Subcutaneous adipose tissue (tissue), 4 donors: Measurements from ENCODE around the gene RPL5. TPM values are rescaled to one million over a fixed set of nuclear protein-coding genes. Genes with fewer than 3 reads are reported as not detected.

ENCODE experiments used
- total RNA-seq, 4 donors: library from RNA; depleted of rRNA; stranded (reverse); fragments of >200 nt; gene quantifications; one replicate each; pipeline ENCODE4 v1.1.0, GENCODE V29; 2016
- TF ChIP-seq, protein P1 (sequence below): fragments of 450-650 bp; IDR thresholded peaks from one replicate; pipeline ENCODE4 v1.5.1; 2016; ENCODE audit warnings: low read depth, mild to moderate bottlenecking, control low read depth, antibody characterized with exemption, moderate library complexity

The RPL5 gene
- total RNA-seq, 4 donors from 2014 or later, result 1,499 to 1,754 (median 1,678) TPM

DNA sequence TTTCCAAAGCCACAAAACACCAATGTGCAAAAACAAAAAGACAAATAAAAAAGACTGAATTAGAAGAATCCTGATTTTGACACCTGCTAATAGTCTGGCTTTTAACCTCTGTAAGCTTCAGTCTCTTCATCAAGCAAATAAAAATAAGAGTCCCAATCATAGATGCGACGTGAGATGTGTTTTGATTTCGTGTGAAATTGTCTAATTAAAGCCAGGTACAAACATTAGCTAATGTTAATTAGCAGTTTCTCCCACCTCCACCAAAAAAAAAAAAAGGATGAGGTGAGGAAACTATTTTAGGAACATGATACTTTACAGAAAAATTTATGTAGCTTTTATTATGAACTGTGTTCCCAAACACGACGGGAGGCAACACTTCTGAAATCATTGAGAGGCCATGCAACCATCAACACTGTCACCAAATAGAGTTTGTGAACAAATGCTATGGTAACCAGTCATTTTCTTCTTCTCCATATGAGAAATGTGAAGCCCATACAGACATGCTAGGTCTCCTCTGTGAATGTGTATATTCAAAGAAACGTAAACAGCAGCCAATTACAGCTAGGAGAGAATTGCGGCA, 40.3 kb upstream of the RPL5 start:
- TF ChIP-seq, protein P1, sequence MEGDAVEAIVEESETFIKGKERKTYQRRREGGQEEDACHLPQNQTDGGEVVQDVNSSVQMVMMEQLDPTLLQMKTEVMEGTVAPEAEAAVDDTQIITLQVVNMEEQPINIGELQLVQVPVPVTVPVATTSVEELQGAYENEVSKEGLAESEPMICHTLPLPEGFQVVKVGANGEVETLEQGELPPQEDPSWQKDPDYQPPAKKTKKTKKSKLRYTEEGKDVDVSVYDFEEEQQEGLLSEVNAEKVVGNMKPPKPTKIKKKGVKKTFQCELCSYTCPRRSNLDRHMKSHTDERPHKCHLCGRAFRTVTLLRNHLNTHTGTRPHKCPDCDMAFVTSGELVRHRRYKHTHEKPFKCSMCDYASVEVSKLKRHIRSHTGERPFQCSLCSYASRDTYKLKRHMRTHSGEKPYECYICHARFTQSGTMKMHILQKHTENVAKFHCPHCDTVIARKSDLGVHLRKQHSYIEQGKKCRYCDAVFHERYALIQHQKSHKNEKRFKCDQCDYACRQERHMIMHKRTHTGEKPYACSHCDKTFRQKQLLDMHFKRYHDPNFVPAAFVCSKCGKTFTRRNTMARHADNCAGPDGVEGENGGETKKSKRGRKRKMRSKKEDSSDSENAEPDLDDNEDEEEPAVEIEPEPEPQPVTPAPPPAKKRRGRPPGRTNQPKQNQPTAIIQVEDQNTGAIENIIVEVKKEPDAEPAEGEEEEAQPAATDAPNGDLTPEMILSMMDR, result no peak

DNA sequence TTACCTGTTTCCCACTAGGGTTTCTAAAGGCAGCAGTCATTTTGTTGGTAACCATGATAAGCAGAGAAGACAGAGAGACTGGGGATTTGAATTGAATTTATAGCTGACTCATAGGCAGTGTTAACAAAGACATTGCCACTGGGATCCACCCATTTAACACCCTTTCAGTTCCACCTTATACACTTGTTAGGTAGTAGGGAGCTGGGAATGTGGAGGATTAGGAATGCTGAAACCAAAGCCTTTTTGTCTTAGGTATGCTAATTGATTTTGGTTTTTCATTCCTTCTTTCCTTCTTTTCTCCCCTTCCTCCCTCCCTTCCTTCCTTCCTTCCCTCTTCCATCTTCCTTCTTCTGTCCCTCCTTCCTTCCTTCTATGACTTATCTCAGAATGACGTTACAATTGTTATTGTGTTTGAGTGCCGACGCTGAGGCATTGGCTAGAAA, 39.5 kb upstream of the RPL5 start:
- TF ChIP-seq, protein P1, result no peak

DNA sequence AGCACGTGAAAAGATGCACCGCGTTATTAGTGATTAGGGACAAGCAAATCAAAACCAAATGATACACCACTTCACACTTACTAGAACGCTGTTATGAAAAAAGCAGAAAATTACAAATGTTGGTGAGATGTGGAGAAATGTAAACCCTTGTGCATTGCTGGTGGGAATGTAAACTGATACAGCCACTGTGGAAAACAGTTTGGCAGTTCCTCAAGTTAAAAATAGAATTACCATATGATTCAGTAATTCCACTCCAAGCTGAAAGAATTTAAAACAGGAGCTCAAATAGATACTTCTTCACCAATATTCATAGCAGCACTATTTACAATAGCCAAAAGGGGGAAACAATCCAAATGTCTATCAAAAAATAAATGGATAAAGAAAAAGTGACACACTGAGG, 36.7 kb upstream of the RPL5 start:
- TF ChIP-seq, protein P1, result no peak

DNA sequence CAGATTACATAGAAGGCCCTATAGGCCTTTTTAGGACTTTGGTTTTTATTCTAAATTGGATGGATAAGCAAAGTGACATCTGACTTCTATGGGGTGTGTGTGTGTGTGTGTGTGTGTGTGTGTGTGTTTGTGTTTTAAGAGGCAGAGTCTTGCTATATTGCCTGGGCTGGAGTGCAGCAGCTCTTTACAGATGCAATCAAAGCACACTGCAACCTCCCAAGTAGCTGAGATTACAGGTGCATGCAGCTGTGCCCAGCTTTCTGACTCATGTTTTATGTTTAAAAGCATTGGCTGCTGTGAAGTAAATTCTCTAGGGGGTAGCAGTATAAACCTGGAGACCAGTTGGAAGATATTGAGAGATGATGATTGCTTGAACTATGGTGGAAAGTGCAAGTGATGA, 34.5 kb upstream of the RPL5 start:
- TF ChIP-seq, protein P1, result no peak

DNA sequence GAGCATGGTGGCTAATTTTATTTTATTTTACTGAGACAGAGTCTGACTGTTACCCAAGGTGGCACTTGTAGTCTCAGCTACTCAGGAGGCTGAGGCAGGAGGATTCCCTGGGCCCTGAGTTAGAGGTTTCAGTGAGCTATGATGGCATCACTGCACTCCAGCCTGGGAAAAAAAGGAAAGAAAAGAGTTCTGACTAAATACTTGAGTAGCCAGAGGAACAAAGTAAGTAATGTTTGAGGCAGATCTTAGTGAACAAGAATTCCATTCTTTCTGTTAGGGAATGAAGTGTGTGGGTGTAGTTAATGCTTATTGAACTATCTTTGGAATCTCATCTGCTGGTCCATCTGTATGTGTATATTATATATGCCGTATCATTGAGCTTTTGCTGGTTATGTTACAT, 33.9 kb upstream of the RPL5 start:
- TF ChIP-seq, protein P1, result no peak

DNA sequence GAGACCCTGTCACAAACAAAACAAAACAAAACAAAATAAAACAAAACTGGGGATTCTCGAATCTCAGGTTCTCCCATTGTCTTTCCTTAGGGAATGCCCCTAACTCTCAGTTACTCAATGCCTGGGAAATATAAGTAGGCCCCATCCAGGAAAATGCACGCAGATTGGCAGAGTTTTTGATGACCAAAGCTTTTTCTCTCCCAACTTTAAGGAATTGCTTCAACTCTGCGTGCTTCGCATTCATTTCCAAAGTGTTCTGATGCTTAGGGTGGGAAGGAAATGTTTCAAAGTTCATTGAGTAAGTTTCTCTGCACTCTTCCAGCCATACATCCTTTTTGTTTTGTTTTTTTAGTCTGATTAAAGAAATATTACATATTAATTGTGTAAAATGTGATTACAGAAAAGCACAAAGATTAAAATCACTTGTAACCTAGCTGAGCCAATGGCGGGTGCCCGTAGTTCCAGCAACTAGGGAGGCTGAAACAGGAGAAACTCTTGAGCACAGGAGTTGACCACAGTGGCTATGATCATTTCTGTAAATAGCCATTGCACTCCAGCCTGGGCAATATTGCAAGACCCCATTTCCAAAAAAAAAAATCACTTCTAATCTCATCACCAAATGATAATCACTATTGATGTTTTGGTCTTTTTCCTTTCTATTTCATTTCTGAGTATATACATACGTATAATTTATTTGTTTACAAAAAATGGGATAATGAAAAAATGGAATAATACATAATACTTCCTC, 28.5 kb upstream of the RPL5 start:
- TF ChIP-seq, protein P1, result no peak

DNA sequence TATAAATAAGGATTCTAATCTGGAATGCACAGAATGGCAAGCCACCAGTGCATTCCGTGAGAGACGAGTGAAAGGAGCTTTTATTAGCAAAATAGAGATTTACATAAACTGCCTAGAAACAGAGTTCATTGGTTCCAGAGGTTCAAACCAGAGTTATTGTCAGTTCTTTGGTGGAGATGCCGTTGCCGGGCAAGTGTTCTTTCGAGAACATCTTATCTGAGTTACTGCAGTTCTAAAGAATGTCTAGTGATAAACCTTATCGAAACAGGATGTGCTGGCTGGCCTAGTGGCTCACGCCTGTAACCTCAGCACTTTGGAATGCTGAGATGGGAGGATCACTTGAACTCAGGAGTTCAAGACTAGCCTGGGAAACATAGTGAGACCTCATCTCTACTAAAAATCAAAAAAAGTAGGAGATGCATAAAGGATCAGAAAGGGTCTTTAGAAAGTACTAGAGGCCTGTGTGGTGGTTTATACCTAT, 27.1 kb upstream of the RPL5 start:
- TF ChIP-seq, protein P1, result no peak
